ENCODE data around the gene PRKAG2. TPM values are rescaled to one million over a fixed set of nuclear protein-coding genes. Genes with fewer than 3 reads are reported as not detected.
"Not testable (repeated sequence)": the region's sequence is repeated elsewhere in the genome, so short reads cannot be mapped to it uniquely, and the experiment has no call there.

PRKAG2 gene
- total and polyA plus RNA-seq, 4 donors, result 36.7 to 46.1 (median 40.0) TPM

DNA sequence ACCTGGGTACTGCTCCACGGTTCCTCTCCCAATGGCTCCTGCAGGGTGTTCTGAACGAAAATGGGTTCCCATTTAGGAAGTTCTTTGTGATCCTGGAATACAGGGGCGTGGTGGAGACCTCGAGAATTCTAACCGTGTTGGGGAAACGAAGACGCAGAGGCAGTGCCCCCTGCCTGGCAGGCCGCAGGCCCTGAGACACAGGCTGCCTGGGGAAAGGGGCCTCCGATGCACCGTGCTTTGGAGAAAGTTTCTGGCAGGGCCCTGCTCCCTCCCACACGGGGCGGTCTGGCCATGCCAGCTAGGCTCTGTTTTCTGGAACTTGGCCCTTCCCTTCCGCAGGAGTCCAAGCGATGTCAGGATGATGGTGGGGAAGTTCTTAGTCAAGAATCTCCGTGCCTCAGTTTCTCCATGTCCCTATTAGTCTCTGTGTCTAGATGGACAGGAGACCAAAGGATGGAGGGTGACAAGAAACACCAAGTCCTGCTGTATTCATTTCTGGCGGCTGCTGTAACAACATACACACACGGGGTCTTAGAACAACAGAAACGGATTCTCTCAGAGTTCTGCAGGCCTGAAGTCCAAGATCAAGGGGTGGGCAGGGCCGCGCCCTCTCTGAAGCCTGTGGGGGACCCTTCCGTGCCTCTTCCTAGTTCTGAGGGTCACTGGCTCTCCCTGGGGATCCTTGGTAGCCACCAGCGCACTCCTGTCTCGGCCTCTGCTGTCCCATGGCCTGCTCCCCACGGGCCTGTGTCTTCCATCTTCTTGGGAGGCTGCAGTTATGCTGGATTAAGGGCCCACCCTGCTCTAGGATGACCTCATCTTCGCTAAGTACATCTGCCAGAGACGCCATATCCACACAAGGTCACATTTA, 27.7 kb downstream of the PRKAG2 start:
- WGBS (ENCODE audit: insufficient coverage), result 89% methylated on average over 24 of the region's 26 CpGs
- Histone ChIP-seq H3K9me3 (ENCODE audit: control insufficient read depth, insufficient read depth, low read length) (no peaks in the 10 kb centered on the region), H3K27ac (ENCODE audit: low read depth, low read length) (no peak overlapping the region), H3K4me1 (ENCODE audit: control insufficient read depth, insufficient read depth, low read length) (peaks cover 5% of the 10 kb centered on the region), H3K27me3 (ENCODE audit: control insufficient read depth, insufficient read depth, low read length) (no peaks in the 10 kb centered on the region), H3K36me3 (ENCODE audit: control insufficient read depth, insufficient read depth, low read length) (no peaks in the 10 kb centered on the region), H3K4me3 (ENCODE audit: low read depth, low read length) (no peak overlapping the region)
- no peak for DNase-seq (ENCODE audit: low read depth in 4 of 6, low spot score in 6 of 6)

DNA sequence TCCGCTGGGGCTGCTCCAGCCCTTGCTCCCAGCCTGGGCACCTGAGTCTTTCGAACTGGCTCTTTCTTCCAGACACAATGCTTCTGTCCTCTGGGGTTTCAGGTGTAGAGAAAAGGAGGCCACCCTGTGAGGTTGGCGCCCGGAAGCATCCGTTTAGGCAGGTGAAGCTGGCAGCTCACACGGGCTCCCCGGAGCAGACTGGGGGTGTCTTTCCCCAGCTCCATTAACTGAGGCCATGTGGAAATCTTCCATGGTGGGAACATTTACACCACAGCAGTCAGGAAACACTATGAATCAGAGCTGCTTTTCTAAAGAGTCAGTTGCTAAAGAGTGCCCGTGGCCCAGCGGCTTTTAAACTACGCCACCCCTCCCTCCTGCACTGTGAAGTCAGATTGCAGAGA, 29.2 kb downstream of the PRKAG2 start:
- H3K4me3 ChIP-seq (ENCODE audit: low read depth, low read length), result no peak overlapping the region
- H3K27ac ChIP-seq (ENCODE audit: low read depth, low read length), result no peak overlapping the region
- DNase-seq (ENCODE audit: low read depth in 4 of 6, low spot score in 6 of 6), result no peak
- no peaks in the 10 kb centered on the region for H3K27me3 ChIP-seq (ENCODE audit: control insufficient read depth, insufficient read depth, low read length)
- H3K4me1 ChIP-seq (ENCODE audit: control insufficient read depth, insufficient read depth, low read length), result no peaks in the 10 kb centered on the region
- H3K36me3 ChIP-seq (ENCODE audit: control insufficient read depth, insufficient read depth, low read length), result no peaks in the 10 kb centered on the region
- 90% methylated on average over 7 of the region's 10 CpGs for WGBS (ENCODE audit: insufficient coverage)
- H3K9me3 ChIP-seq (ENCODE audit: control insufficient read depth, insufficient read depth, low read length), result no peaks in the 10 kb centered on the region

DNA sequence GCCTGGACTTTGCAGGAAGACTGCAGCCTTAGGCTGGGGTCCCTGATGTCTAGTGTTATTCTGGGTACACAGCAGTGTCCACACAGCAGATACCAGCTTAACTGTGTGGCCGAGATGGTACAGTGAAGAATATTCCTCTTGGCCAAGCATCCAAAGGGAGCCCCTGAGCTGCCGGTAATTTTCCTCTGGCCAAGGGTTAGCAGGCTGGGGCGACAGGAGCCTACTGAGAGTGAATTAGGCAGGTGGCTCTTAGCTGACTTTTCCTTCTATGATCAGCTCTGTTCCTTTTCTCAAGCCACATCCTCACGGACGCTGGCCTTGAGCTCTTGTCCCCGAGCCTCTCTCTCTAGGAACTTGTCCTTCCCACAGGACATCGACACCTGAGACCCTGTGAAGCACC, 29.8 kb downstream of the PRKAG2 start:
- Histone ChIP-seq H3K4me3 (ENCODE audit: low read depth, low read length) (no peak overlapping the region), H3K4me1 (ENCODE audit: control insufficient read depth, insufficient read depth, low read length) (no peaks in the 10 kb centered on the region), H3K9me3 (ENCODE audit: control insufficient read depth, insufficient read depth, low read length) (no peaks in the 10 kb centered on the region), H3K27ac (ENCODE audit: low read depth, low read length) (no peak overlapping the region), H3K27me3 (ENCODE audit: control insufficient read depth, insufficient read depth, low read length) (no peaks in the 10 kb centered on the region), H3K36me3 (ENCODE audit: control insufficient read depth, insufficient read depth, low read length) (no peaks in the 10 kb centered on the region)
- no peak for DNase-seq (ENCODE audit: low read depth in 4 of 6, low spot score in 6 of 6)
- 83% methylated on average over 6 of the region's 7 CpGs for WGBS (ENCODE audit: insufficient coverage)

DNA sequence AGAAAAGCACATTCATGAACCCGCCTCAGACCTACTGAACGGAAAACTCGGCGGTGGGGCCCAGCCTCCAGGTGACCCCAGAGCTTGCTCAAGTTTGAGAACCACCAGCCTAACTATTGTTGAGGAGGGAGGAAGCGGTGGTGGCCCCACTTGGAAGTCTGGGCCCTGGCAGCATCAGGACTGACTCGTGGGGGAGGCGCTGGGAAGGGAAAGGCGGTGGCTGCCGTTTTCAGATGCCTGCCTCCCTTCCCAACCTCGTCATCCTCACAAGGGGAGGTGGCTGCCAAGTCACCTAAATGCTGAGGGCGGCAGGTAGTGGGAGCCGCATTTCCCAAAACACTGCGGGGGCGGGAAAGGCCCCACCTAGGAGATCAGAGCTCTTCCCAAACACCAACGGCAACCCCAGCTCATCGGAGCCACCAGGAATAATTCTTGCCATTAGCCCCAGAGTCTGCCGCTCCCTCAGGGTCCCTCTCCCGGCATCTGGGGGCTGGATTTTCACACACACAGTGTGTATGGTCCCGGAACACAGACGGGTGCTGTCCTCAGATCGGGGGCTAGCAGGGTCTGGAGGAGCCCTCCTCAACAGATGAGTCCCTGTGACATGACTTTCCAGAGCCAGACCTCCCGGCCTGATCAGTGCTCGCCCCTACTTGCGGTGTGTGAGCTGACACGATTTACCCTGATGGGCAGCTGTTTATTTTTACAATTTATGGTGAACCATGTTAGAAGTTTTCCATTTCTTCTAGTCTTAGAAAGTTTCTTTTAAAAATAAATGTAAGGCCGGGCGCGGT, 31.3 kb downstream of the PRKAG2 start:
- H3K27ac ChIP-seq (ENCODE audit: low read depth, low read length), result no peak overlapping the region
- no peak for DNase-seq (ENCODE audit: low read depth in 4 of 6, low spot score in 6 of 6)
- no peak overlapping the region for H3K4me3 ChIP-seq (ENCODE audit: low read depth, low read length)
- H3K36me3 ChIP-seq (ENCODE audit: control insufficient read depth, insufficient read depth, low read length), result no peaks in the 10 kb centered on the region
- 92% methylated on average over 23 of the region's 28 CpGs for WGBS (ENCODE audit: insufficient coverage)
- no peaks in the 10 kb centered on the region for H3K9me3 ChIP-seq (ENCODE audit: control insufficient read depth, insufficient read depth, low read length)
- no peaks in the 10 kb centered on the region for H3K27me3 ChIP-seq (ENCODE audit: control insufficient read depth, insufficient read depth, low read length)
- H3K4me1 ChIP-seq (ENCODE audit: control insufficient read depth, insufficient read depth, low read length), result no peaks in the 10 kb centered on the region

DNA sequence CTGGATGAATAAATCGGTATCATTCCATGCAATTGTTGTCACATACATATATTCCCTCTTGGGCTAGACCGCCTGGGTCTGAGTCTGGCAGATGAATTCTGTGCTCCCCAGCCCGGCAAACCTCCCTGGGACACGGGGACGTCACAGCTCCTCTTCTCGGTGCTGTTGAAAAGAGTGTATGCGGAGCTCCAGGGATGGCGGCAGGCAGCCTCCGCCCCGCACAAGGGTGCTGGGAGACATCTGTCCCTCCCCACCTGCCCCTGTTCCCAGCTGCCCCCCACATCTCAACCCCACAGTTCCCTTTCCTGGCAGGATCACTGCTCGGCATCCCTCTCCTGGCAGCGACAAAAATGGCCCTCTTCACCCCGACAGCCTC, 32.1 kb downstream of the PRKAG2 start:
- H3K4me3 ChIP-seq (ENCODE audit: low read depth, low read length), result no peak overlapping the region
- no peak for DNase-seq (ENCODE audit: low read depth in 4 of 6, low spot score in 6 of 6)
- no peak overlapping the region for H3K27ac ChIP-seq (ENCODE audit: low read depth, low read length)
- H3K4me1 ChIP-seq (ENCODE audit: control insufficient read depth, insufficient read depth, low read length), result no peaks in the 10 kb centered on the region
- H3K27me3 ChIP-seq (ENCODE audit: control insufficient read depth, insufficient read depth, low read length), result no peaks in the 10 kb centered on the region
- no peaks in the 10 kb centered on the region for H3K9me3 ChIP-seq (ENCODE audit: control insufficient read depth, insufficient read depth, low read length)
- no peaks in the 10 kb centered on the region for H3K36me3 ChIP-seq (ENCODE audit: control insufficient read depth, insufficient read depth, low read length)
- WGBS (ENCODE audit: insufficient coverage), result 92% methylated on average over 12 of the region's 13 CpGs

DNA sequence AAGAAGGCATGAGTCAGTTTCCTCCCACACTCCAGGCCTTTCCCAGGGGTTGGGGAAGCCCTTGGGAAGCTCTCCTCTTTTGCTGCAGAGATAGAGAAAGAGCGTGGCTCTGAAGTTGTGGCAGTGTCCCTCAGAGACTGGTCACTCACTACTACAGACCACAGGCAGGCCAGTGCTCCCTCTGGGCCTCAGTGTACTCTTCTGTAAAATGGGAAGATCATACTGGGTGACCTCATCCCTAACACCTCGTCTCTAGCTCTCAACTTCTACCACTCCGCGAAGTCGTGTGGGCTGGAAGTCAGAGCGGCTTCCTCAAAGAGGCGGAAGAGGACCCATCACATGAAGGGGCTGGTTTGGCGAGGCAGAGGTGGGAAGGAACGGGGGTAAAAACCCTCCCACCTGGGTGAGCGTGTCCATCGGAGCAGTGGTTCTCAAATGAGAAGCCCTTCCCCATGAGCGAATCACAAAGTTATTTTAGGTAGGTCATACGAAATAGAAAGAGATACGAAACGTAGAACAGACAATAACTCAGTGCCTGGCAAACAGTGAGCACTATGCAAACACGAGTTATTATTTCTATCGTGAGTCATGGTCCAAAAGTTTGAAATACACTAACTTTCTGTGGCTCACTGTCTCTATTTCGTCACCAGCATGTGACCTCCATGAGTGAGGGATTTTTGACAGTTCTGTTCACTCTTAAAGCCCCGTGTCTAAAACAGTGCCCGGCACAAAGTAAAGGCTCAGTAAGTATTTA, 32.7 kb downstream of the PRKAG2 start:
- Histone ChIP-seq H3K9me3 (ENCODE audit: control insufficient read depth, insufficient read depth, low read length) (no peaks in the 10 kb centered on the region), H3K4me1 (ENCODE audit: control insufficient read depth, insufficient read depth, low read length) (peaks cover 5% of the 10 kb centered on the region), H3K27ac (ENCODE audit: low read depth, low read length) (no peak overlapping the region), H3K36me3 (ENCODE audit: control insufficient read depth, insufficient read depth, low read length) (no peaks in the 10 kb centered on the region), H3K27me3 (ENCODE audit: control insufficient read depth, insufficient read depth, low read length) (no peaks in the 10 kb centered on the region), H3K4me3 (ENCODE audit: low read depth, low read length) (no peak overlapping the region)
- 94% methylated on average over 8 of the region's 20 CpGs for WGBS (ENCODE audit: insufficient coverage)
- no peak for DNase-seq (ENCODE audit: low read depth in 4 of 6, low spot score in 6 of 6)

DNA sequence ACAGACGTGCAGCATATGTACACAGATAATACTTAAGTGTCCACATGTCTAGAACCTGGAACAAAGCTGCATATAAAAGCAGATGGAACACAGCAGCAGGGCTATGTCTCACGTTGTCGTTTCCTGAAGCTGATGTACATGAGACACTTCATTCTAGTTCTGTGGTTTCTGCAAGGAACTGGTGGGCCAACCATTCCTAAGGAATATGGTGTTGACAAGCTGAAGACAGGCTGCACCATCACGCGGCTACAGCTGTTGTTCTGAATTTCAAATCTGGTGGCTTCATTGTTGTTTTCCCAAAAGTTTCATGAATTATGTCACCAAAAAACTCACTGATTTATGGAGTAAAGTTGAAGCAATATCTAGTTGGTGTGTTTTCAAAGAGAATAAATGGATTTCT, 33.7 kb downstream of the PRKAG2 start:
- H3K4me3 ChIP-seq (ENCODE audit: low read depth, low read length), result no peak overlapping the region
- peaks cover 12% of the 10 kb centered on the region for H3K4me1 ChIP-seq (ENCODE audit: control insufficient read depth, insufficient read depth, low read length)
- no peaks in the 10 kb centered on the region for H3K36me3 ChIP-seq (ENCODE audit: control insufficient read depth, insufficient read depth, low read length)
- H3K27ac ChIP-seq (ENCODE audit: low read depth, low read length), result no peak overlapping the region
- H3K27me3 ChIP-seq (ENCODE audit: control insufficient read depth, insufficient read depth, low read length), result no peaks in the 10 kb centered on the region
- 96% methylated on average over 3 of the region's 5 CpGs for WGBS (ENCODE audit: insufficient coverage)
- no peaks in the 10 kb centered on the region for H3K9me3 ChIP-seq (ENCODE audit: control insufficient read depth, insufficient read depth, low read length)
- DNase-seq (ENCODE audit: low read depth in 4 of 6, low spot score in 6 of 6), result no peak

DNA sequence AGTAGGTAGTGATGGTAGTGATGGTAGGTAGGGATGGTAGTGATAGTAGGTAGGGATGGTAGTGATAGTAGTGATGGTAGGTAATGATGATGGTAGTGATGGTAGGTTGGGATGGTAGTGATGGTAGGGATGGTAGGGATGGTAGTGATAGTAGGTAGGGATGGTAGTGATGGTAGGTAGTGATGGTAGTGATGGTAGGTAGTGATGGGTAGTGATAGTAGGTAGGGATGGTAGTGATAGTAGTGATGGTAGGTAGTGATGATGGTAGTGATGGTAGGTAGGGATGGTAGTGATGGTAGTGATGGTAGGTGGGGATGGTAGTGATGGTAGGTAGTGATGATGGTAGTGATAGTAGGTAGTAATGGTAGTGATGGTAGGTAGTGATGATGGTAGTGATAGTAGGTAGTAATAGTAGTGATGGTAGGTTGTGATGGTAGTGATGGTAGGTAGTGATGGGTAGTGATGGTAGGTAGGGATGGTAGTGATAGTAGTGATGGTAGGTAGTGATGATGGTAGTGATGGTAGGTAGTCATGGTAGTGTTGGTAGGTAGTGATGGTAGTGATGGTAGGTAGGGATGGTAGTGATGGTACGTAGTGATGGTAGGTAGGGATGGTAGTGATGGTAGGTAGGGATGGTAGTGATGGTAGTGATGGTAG, 35.4 kb downstream of the PRKAG2 start:
- not testable (repeated sequence) for H3K4me3 ChIP-seq (ENCODE audit: low read depth, low read length); H3K36me3 ChIP-seq (ENCODE audit: control insufficient read depth, insufficient read depth, low read length); H3K27me3 ChIP-seq (ENCODE audit: control insufficient read depth, insufficient read depth, low read length); DNase-seq (ENCODE audit: low read depth in 4 of 6, low spot score in 6 of 6); H3K9me3 ChIP-seq (ENCODE audit: control insufficient read depth, insufficient read depth, low read length); H3K27ac ChIP-seq (ENCODE audit: low read depth, low read length)
- 100% methylated on average over 1 of the region's 1 CpG for WGBS (ENCODE audit: insufficient coverage)
- H3K4me1 ChIP-seq (ENCODE audit: control insufficient read depth, insufficient read depth, low read length), result peaks cover 28% of the 10 kb centered on the region
